ENCODE measurements around the gene SH3BGRL3.

The SH3BGRL3 gene

DNA sequence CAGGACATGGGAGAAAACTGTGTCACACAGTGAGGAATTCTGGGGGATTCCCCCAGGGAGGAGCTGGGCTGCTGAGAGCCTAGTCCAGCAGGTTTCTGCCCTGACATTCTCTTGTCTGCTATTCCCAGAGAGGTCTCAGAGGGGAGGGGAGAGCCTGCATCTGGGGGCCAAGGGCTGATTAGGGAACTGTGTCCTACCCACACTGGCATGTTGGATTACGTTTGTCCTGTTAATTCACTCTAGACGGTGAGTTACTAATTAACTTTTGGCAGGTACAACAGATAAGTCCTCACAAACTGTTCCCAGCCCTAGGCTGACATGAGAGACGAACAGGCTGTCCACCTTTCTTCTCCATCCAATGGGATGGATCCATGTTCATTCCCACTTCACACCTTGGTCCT is 2.6 kb upstream of the SH3BGRL3 start:
- Histone ChIP-seq H3K4me3 (ENCODE audit: control insufficient read depth in 1 of 7, extremely low read depth in 1 of 7, insufficient read depth in 4 of 7, low read depth in 2 of 7, low read length in 6 of 7) (peak overlapping the region in 1 of 7 experiments; percentile 86), H3K9me3 (ENCODE audit: control extremely low read depth in 1 of 5, control insufficient read depth in 4 of 5, insufficient read depth in 2 of 5, low read depth in 1 of 5, low read length in 4 of 5) (no peaks in the 10 kb centered on the region), H3K27ac (ENCODE audit: insufficient read depth in 1 of 2, low read depth in 1 of 2, low read length in 2 of 2, poor library complexity in 1 of 2, severe bottlenecking in 2 of 2) (peak overlapping the region; percentile 89 to 93), H3K27me3 (replicated peaks in 2 of 5; ENCODE audit: control insufficient read depth in 4 of 5, insufficient read depth in 5 of 5, low read length in 4 of 5) (no peaks in the 10 kb centered on the region), H3K36me3 (ENCODE audit: control insufficient read depth in 4 of 4, insufficient read depth in 4 of 4, low read length in 3 of 4) (peaks cover 5 to 53% (median 22%) of the 10 kb centered on the region in 4 experiments), H3K4me1 (ENCODE audit: control extremely low read depth in 1 of 4, control insufficient read depth in 4 of 4, insufficient read depth in 4 of 4, low read length in 3 of 4) (peaks cover 33 to 82% (median 79%) of the 10 kb centered on the region in 4 experiments)
- WGBS (ENCODE audit: insufficient coverage): 100% methylated on average over 3 of the region's 3 CpGs
- ChIA-PET CTCF (interaction anchor here (0.9 to 9.2 kb wide), 13 partner anchors 9 to 140 kb away, joined by 3 to 152 read pairs (median 5); partner anchors contain the start of genes CD52, CEP85 and ZNF593), POLR2A (interaction anchor here (0.6 to 4.1 kb wide), 2 partner anchors 12 to 39 kb away, joined by 3 to 26 read pairs; no protein-coding TSS in a partner anchor)
- no peak for DNase-seq

- H3K27ac ChIP-seq (ENCODE audit: insufficient read depth in 1 of 2, low read depth in 1 of 2, low read length in 2 of 2, poor library complexity in 1 of 2, severe bottlenecking in 2 of 2): peak overlapping the region; percentile 89 to 93
- DNase-seq: no peak
- H3K4me1 ChIP-seq (ENCODE audit: control extremely low read depth in 1 of 4, control insufficient read depth in 4 of 4, insufficient read depth in 4 of 4, low read length in 3 of 4): peaks cover 33 to 87% (median 83%) of the 10 kb centered on the region in 4 experiments
- 100% methylated on average over 1 of the region's 1 CpG for WGBS (ENCODE audit: insufficient coverage)
- H3K4me3 ChIP-seq (ENCODE audit: control insufficient read depth in 1 of 7, extremely low read depth in 1 of 7, insufficient read depth in 4 of 7, low read depth in 2 of 7, low read length in 6 of 7): peak overlapping the region in 1 of 7 experiments; percentile 86
- POLR2A ChIA-PET: interaction anchor here (4.1 kb wide), 1 partner anchor 11 kb away, joined by 26 read pairs; no protein-coding TSS in a partner anchor
- peaks cover 4 to 52% (median 24%) of the 10 kb centered on the region in 4 experiments for H3K36me3 ChIP-seq (ENCODE audit: control insufficient read depth in 4 of 4, insufficient read depth in 4 of 4, low read length in 3 of 4)
- CTCF ChIA-PET: interaction anchor here (0.6 to 9.2 kb wide), 13 partner anchors 10 to 139 kb away, joined by 3 to 152 read pairs (median 5); partner anchors contain the start of genes CD52, CEP85 and ZNF593
- H3K27me3 ChIP-seq (replicated peaks in 2 of 5; ENCODE audit: control insufficient read depth in 4 of 5, insufficient read depth in 5 of 5, low read length in 4 of 5): no peaks in the 10 kb centered on the region
- no peaks in the 10 kb centered on the region for H3K9me3 ChIP-seq (ENCODE audit: control extremely low read depth in 1 of 5, control insufficient read depth in 4 of 5, insufficient read depth in 2 of 5, low read depth in 1 of 5, low read length in 4 of 5)
These were observed 2.2 kb upstream of the SH3BGRL3 start for GRCh38 chr1:26277719-26278118.

DNA sequence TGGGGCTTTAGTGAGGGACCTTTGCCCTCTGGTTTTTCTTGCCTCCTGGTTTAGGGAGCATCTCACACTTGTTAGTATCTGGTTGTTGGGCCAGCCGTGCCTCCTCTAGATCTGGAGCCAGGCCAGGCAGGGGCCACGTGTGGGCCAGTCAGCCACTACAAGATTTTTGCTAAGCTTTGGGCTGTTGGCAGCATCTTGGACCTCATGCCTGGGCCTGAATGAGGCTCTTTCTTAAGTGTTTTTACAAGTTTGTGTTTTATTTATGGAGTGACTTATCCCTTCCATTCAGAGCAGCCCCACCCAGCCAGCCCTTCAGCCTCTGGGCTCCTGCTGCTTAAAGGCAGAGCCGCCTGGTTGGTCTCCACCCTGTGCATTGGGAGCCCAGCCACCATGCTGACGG is 1.6 kb upstream of the SH3BGRL3 start:
- H3K4me1 ChIP-seq (ENCODE audit: control extremely low read depth in 1 of 4, control insufficient read depth in 4 of 4, insufficient read depth in 4 of 4, low read length in 3 of 4): peaks cover 33 to 93% (median 89%) of the 10 kb centered on the region in 4 experiments
- no peak for DNase-seq
- WGBS (ENCODE audit: insufficient coverage): 14% methylated on average over 2 of the region's 4 CpGs
- H3K27ac ChIP-seq (ENCODE audit: insufficient read depth in 1 of 2, low read depth in 1 of 2, low read length in 2 of 2, poor library complexity in 1 of 2, severe bottlenecking in 2 of 2): peak overlapping the region; percentile 89 to 93
- ChIA-PET CTCF (interaction anchor here (0.7 to 9.2 kb wide), 6 partner anchors 11 to 139 kb away, joined by 3 to 152 read pairs (median 6); partner anchors contain the start of genes CD52, CEP85 and ZNF593), POLR2A (interaction anchor here (0.9 kb wide), 1 partner anchor 10 kb away, joined by 5 read pairs; no protein-coding TSS in a partner anchor)
- H3K27me3 ChIP-seq (replicated peaks in 2 of 5; ENCODE audit: control insufficient read depth in 4 of 5, insufficient read depth in 5 of 5, low read length in 4 of 5): no peaks in the 10 kb centered on the region
- H3K4me3 ChIP-seq (ENCODE audit: control insufficient read depth in 1 of 7, extremely low read depth in 1 of 7, insufficient read depth in 4 of 7, low read depth in 2 of 7, low read length in 6 of 7): peak overlapping the region in 3 of 7 experiments; percentile 80 to 86 (median 84)
- H3K9me3 ChIP-seq (ENCODE audit: control extremely low read depth in 1 of 5, control insufficient read depth in 4 of 5, insufficient read depth in 2 of 5, low read depth in 1 of 5, low read length in 4 of 5): no peaks in the 10 kb centered on the region
- H3K36me3 ChIP-seq (ENCODE audit: control insufficient read depth in 4 of 4, insufficient read depth in 4 of 4, low read length in 3 of 4): peaks cover 4 to 52% (median 21%) of the 10 kb centered on the region in 4 experiments

- Histone ChIP-seq H3K4me1 (ENCODE audit: control extremely low read depth in 1 of 4, control insufficient read depth in 4 of 4, insufficient read depth in 4 of 4, low read length in 3 of 4) (peaks cover 33 to 99% (median 95%) of the 10 kb centered on the region in 4 experiments), H3K27ac (ENCODE audit: insufficient read depth in 1 of 2, low read depth in 1 of 2, low read length in 2 of 2, poor library complexity in 1 of 2, severe bottlenecking in 2 of 2) (peak overlapping the region; percentile 89 to 93), H3K27me3 (replicated peaks in 2 of 5; ENCODE audit: control insufficient read depth in 4 of 5, insufficient read depth in 5 of 5, low read length in 4 of 5) (no peaks in the 10 kb centered on the region), H3K9me3 (ENCODE audit: control extremely low read depth in 1 of 5, control insufficient read depth in 4 of 5, insufficient read depth in 2 of 5, low read depth in 1 of 5, low read length in 4 of 5) (no peaks in the 10 kb centered on the region), H3K36me3 (ENCODE audit: control insufficient read depth in 4 of 4, insufficient read depth in 4 of 4, low read length in 3 of 4) (peaks cover 4 to 57% (median 21%) of the 10 kb centered on the region in 4 experiments), H3K4me3 (ENCODE audit: control insufficient read depth in 1 of 7, extremely low read depth in 1 of 7, insufficient read depth in 4 of 7, low read depth in 2 of 7, low read length in 6 of 7) (peak overlapping the region in 6 of 7 experiments; percentile 70 to 86 (median 78))
- ChIA-PET POLR2A (interaction anchor here (0.6 to 1.4 kb wide), 6 partner anchors 10 to 1877 kb away, joined by 3 to 8 read pairs (median 4); no protein-coding TSS in a partner anchor), CTCF (interaction anchor here (0.7 to 9.2 kb wide), 10 partner anchors 10 to 114 kb away, joined by 3 to 152 read pairs (median 4); partner anchors contain the start of genes CD52, ZNF593 and ZNF593OS)
- WGBS (ENCODE audit: insufficient coverage): 44% methylated on average over 5 of the region's 9 CpGs
- peak; percentile 60 to 63 (median 61) for DNase-seq
These were observed 996 bp upstream of the SH3BGRL3 start for GRCh38 chr1:26278724-26279455.

- ChIA-PET POLR2A (interaction anchor here (1.0 to 2.5 kb wide), 4 partner anchors 8 to 41 kb away, joined by 3 to 8 read pairs (median 6); partner anchors contain the start of gene CD52), CTCF (interaction anchor here (0.5 to 9.2 kb wide), 7 partner anchors 9 to 207 kb away, joined by 3 to 152 read pairs (median 3); partner anchors contain the start of gene CD52)
- peak overlapping the region; percentile 89 to 93 for H3K27ac ChIP-seq (ENCODE audit: insufficient read depth in 1 of 2, low read depth in 1 of 2, low read length in 2 of 2, poor library complexity in 1 of 2, severe bottlenecking in 2 of 2)
- WGBS (ENCODE audit: insufficient coverage): 35% methylated on average over 11 of the region's 20 CpGs
- H3K4me3 ChIP-seq (ENCODE audit: control insufficient read depth in 1 of 7, extremely low read depth in 1 of 7, insufficient read depth in 4 of 7, low read depth in 2 of 7, low read length in 6 of 7): peak overlapping the region; percentile 70 to 86 (median 75)
- peaks cover 28 to 99% (median 97%) of the 10 kb centered on the region in 4 experiments for H3K4me1 ChIP-seq (ENCODE audit: control extremely low read depth in 1 of 4, control insufficient read depth in 4 of 4, insufficient read depth in 4 of 4, low read length in 3 of 4)
- no peaks in the 10 kb centered on the region for H3K27me3 ChIP-seq (replicated peaks in 2 of 5; ENCODE audit: control insufficient read depth in 4 of 5, insufficient read depth in 5 of 5, low read length in 4 of 5)
- no peaks in the 10 kb centered on the region for H3K9me3 ChIP-seq (ENCODE audit: control extremely low read depth in 1 of 5, control insufficient read depth in 4 of 5, insufficient read depth in 2 of 5, low read depth in 1 of 5, low read length in 4 of 5)
- H3K36me3 ChIP-seq (ENCODE audit: control insufficient read depth in 4 of 4, insufficient read depth in 4 of 4, low read length in 3 of 4): peaks cover 4 to 53% (median 21%) of the 10 kb centered on the region in 4 experiments
- peak in 1 of 3 donors; percentile 36 for DNase-seq
These were observed 602 bp downstream of the SH3BGRL3 start for GRCh38 chr1:26280333-26281042.

- Histone ChIP-seq H3K9me3 (ENCODE audit: control extremely low read depth in 1 of 5, control insufficient read depth in 4 of 5, insufficient read depth in 2 of 5, low read depth in 1 of 5, low read length in 4 of 5) (no peaks in the 10 kb centered on the region), H3K27me3 (replicated peaks in 2 of 5; ENCODE audit: control insufficient read depth in 4 of 5, insufficient read depth in 5 of 5, low read length in 4 of 5) (no peaks in the 10 kb centered on the region), H3K4me1 (ENCODE audit: control extremely low read depth in 1 of 4, control insufficient read depth in 4 of 4, insufficient read depth in 4 of 4, low read length in 3 of 4) (peaks cover 27 to 99% (median 97%) of the 10 kb centered on the region in 4 experiments), H3K27ac (ENCODE audit: insufficient read depth in 1 of 2, low read depth in 1 of 2, low read length in 2 of 2, poor library complexity in 1 of 2, severe bottlenecking in 2 of 2) (peak overlapping the region; percentile 89 to 93), H3K4me3 (ENCODE audit: control insufficient read depth in 1 of 7, extremely low read depth in 1 of 7, insufficient read depth in 4 of 7, low read depth in 2 of 7, low read length in 6 of 7) (peak overlapping the region in 6 of 7 experiments; percentile 7 to 84 (median 67)), H3K36me3 (ENCODE audit: control insufficient read depth in 4 of 4, insufficient read depth in 4 of 4, low read length in 3 of 4) (peaks cover 4 to 49% (median 21%) of the 10 kb centered on the region in 4 experiments)
- ChIA-PET CTCF (interaction anchor here (1.6 to 9.2 kb wide), 2 partner anchors 33 to 39 kb away, joined by 6 to 152 read pairs; partner anchors contain the start of gene CD52), POLR2A (interaction anchor here (0.5 to 2.5 kb wide), 3 partner anchors 18 to 37 kb away, joined by 3 to 7 read pairs (median 4); partner anchors contain the start of gene CD52)
- DNase-seq: peak in 1 of 3 donors; percentile 5
- 100% methylated on average over 5 of the region's 5 CpGs for WGBS (ENCODE audit: insufficient coverage)
These were observed 1.4 kb downstream of the SH3BGRL3 start for GRCh38 chr1:26281091-26281958.
